ENCODE results near the gene TMEM123. TPM values are rescaled to one million over a fixed set of nuclear protein-coding genes. Genes with fewer than 3 reads are reported as not detected.

TMEM123 gene
- total RNA-seq, 1 experiment from 2014 or later: 116 TPM

DNA sequence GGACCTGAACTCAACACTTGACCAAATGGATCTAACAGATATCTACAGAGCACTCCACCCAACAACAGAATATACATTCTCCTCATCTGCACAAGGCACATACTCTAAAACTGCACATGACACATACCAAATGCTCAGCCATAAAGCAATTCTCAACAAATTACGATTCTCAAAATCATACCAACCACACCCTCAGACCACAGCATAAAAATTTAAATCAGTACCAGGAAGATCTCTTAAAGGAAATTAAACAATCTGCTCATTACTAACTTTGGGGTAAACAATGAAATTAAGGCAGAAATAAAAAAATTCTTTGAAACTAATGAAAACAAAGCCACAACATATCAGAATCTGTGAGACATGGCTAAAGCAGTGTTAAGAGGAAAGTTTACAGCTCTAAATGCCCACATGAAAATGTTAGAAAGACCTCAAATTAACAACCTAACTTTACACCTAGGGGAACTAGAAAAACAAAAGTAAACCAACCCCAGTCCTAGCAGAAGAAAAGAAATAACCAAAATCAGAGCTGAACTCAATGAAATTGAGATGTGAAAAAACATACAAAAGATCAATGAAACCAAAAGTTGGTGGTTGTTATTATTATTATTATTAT, 37.2 kb downstream of the TMEM123 start:
- CTCF ChIA-PET: interaction anchor here (0.8 kb wide), 1 partner anchor 251 kb away, joined by 3 read pairs; no protein-coding TSS in a partner anchor
- H3K4me3 Mint-ChIP-seq: no peak overlapping the region
- DNase-seq (ENCODE audit: low spot score): no peak
- H3K27ac Mint-ChIP-seq: no peak overlapping the region
- H3K27me3 Mint-ChIP-seq (ENCODE audit: low read depth): no peaks in the 10 kb centered on the region
- POLR2A ChIA-PET: no interaction called here
- peaks cover 26% of the 10 kb centered on the region for H3K4me1 Mint-ChIP-seq
- TF ChIP-seq ETV6 (CRISPR knock-in tag; IDR thresholded peaks at IDR 0.05): no peak
- TF ChIP-seq RELA (CRISPR knock-in tag; IDR thresholded peaks at IDR 0.05; ENCODE audit: borderline replicate concordance): no peak
- TF ChIP-seq, protein P1, sequence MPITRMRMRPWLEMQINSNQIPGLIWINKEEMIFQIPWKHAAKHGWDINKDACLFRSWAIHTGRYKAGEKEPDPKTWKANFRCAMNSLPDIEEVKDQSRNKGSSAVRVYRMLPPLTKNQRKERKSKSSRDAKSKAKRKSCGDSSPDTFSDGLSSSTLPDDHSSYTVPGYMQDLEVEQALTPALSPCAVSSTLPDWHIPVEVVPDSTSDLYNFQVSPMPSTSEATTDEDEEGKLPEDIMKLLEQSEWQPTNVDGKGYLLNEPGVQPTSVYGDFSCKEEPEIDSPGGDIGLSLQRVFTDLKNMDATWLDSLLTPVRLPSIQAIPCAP (CRISPR knock-in tag; IDR thresholded peaks at IDR 0.05): no peak
- peaks cover 23% of the 10 kb centered on the region for H3K9me3 Mint-ChIP-seq
- H3K36me3 Mint-ChIP-seq: peaks cover 22% of the 10 kb centered on the region
- no peak for ATAC-seq

DNA sequence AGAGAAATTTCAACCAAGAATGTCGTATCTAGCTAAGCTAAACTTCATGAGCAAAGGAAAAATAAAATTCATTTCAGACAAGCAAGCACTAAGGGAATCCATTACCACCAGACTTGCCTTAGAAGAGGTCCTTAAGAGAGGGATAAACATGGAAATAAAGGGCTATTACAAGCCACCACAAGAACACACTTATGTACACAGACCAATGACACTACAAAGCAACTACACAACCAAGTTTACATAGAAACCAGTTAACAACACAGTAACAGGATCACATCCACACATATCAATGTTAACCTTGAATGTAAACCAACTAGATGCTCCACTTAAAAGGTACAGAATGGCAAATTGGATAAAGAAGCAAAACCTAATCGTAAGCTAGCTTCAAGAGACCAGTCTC, 38.0 kb downstream of the TMEM123 start:
- DNase-seq (ENCODE audit: low spot score): no peak
- ATAC-seq: no peak
- Mint-ChIP-seq H3K27ac (no peak overlapping the region), H3K9me3 (peaks cover 23% of the 10 kb centered on the region), H3K4me3 (no peak overlapping the region), H3K27me3 (ENCODE audit: low read depth) (no peaks in the 10 kb centered on the region), H3K4me1 (peaks cover 26% of the 10 kb centered on the region), H3K36me3 (peaks cover 22% of the 10 kb centered on the region)
- CTCF ChIA-PET: no interaction called here
- POLR2A ChIA-PET: no interaction called here
- TF ChIP-seq CBFB (CRISPR knock-in tag; IDR thresholded peaks at IDR 0.05; ENCODE audit: low read depth) (no peak), USF2 (CRISPR knock-in tag; IDR thresholded peaks at IDR 0.05) (no peak), PRDM15 (CRISPR knock-in tag; IDR thresholded peaks at IDR 0.05) (no peak), RELA (CRISPR knock-in tag; IDR thresholded peaks at IDR 0.05; ENCODE audit: borderline replicate concordance) (no peak), ATF6 (CRISPR knock-in tag; IDR thresholded peaks at IDR 0.05) (no peak), ARID4B (CRISPR knock-in tag; IDR thresholded peaks at IDR 0.05; ENCODE audit: borderline replicate concordance) (no peak), NR1H2 (CRISPR knock-in tag; IDR thresholded peaks at IDR 0.05) (no peak), ZNF425 (CRISPR knock-in tag; conservative IDR thresholded peaks at IDR 0.05) (no peak), NFATC4 (CRISPR knock-in tag; IDR thresholded peaks at IDR 0.05) (no peak), EMX1 (CRISPR knock-in tag; IDR thresholded peaks at IDR 0.05) (no peak)
- TF ChIP-seq, protein P2, sequence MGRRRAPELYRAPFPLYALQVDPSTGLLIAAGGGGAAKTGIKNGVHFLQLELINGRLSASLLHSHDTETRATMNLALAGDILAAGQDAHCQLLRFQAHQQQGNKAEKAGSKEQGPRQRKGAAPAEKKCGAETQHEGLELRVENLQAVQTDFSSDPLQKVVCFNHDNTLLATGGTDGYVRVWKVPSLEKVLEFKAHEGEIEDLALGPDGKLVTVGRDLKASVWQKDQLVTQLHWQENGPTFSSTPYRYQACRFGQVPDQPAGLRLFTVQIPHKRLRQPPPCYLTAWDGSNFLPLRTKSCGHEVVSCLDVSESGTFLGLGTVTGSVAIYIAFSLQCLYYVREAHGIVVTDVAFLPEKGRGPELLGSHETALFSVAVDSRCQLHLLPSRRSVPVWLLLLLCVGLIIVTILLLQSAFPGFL (CRISPR knock-in tag; IDR thresholded peaks at IDR 0.05; ENCODE audit: borderline replicate concordance): no peak
- TF ChIP-seq, protein P1 (CRISPR knock-in tag; IDR thresholded peaks at IDR 0.05): no peak
- TF ChIP-seq, protein P3, sequence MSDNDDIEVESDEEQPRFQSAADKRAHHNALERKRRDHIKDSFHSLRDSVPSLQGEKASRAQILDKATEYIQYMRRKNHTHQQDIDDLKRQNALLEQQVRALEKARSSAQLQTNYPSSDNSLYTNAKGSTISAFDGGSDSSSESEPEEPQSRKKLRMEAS (CRISPR knock-in tag; IDR thresholded peaks at IDR 0.05): no peak
